Panc1 (cell line): ENCODE results near the gene PCNT. TPM values are rescaled to one million over a fixed set of nuclear protein-coding genes. Genes with fewer than 3 reads are reported as not detected.

Experiments used
- ATAC-seq: fragments of 200-7000 bp; cut with Tn5 transposase; 2 replicates; pipeline ENCODE4 v1.9.1; 2020; ENCODE audit warnings: mild to moderate bottlenecking, moderate library complexity
- BruUV-seq: library from RNA; stranded (reverse); fragments of 400-500 nt; replicated peaks from 2 replicates; lab custom pipeline; 2021; lab: Mats Ljungman, UMichigan
- CTCF ChIA-PET: fragments of 300-600 bp; sonication (Branson Sonifier 250); formaldehyde crosslinking; loops from one replicate; lab custom pipeline; 2022; ENCODE audit warnings: antibody characterized with exemption; lab: Charles Lee
- POLR2A ChIA-PET: fragments of 300-600 bp; sonication (Branson Sonifier 250); formaldehyde crosslinking; loops from one replicate; lab custom pipeline; 2022; ENCODE audit warnings: antibody characterized with exemption; lab: Charles Lee
- DNase-seq: peaks from one replicate; pipeline ENCODE4 v3.0.0-alpha.2; 2010; ENCODE audit warnings: low read depth, low spot score
- H3K27ac ChIP-seq: 2 replicates; pipeline ENCODE4 v1.5.1; 2011; ENCODE audit warnings: mild to moderate bottlenecking, low read length, inconsistent platforms
- H3K27me3 ChIP-seq: fragments of 200-500 bp; sonication (Bioruptor generic); 2 replicates; pipeline ENCODE4 v1.6.0; 2014; ENCODE audit warnings: low read length, inconsistent platforms; ENCODE audit not compliant: control insufficient read depth, insufficient read depth
- H3K36me3 ChIP-seq: fragments of 200-500 bp; sonication (Bioruptor generic); 2 replicates; pipeline ENCODE4 v1.5.1; 2014; ENCODE audit warnings: inconsistent platforms, mild to moderate bottlenecking, low read length, moderate library complexity; ENCODE audit not compliant: control insufficient read depth, insufficient read depth
- H3K4me1 ChIP-seq: 2 replicates; pipeline ENCODE4 v1.5.1; 2011; ENCODE audit warnings: inconsistent platforms, mild to moderate bottlenecking, low read length, moderate library complexity; ENCODE audit not compliant: control insufficient read depth, insufficient read depth
- H3K4me3 ChIP-seq, 2 experiments: 2 replicates each; pipeline ENCODE4 v1.5.1; 2011 to 2012; ENCODE audit warnings: low read depth in 2 of 2, low read length in 2 of 2, mild to moderate bottlenecking in 2 of 2, inconsistent platforms in 1 of 2, moderate library complexity in 1 of 2
- H3K9me3 ChIP-seq: fragments of 200-500 bp; sonication (Bioruptor generic); 2 replicates; pipeline ENCODE4 v1.5.1; 2014; ENCODE audit warnings: low read depth, mild to moderate bottlenecking, inconsistent platforms, low read length, moderate library complexity; ENCODE audit not compliant: control insufficient read depth, insufficient read depth
- POLR2AphosphoS5 ChIP-seq: IDR thresholded peaks from 2 replicates; pipeline ENCODE4 v1.6.1; 2012; ENCODE audit warnings: mild to moderate bottlenecking, low read depth, low read length, moderate library complexity
- SIN3A ChIP-seq: IDR thresholded peaks from 2 replicates; pipeline ENCODE4 v1.6.1; 2012; ENCODE audit warnings: low read depth, mild to moderate bottlenecking, low read length, moderate library complexity, borderline replicate concordance; ENCODE audit not compliant: insufficient read depth
- TCF7L2 ChIP-seq: IDR thresholded peaks from 2 replicates; pipeline ENCODE4 v1.6.1; 2011; ENCODE audit warnings: mild to moderate bottlenecking, low read depth, low read length, inconsistent platforms
- in situ Hi-C: cut with HindIII; loops from 2 replicates; pipeline ENCODE4 v1.10.0; 2016; ENCODE audit warnings: low sequenced_read_pairs, low pct_unique_long_range_greater_than_20kb
- intact Hi-C: fragments of 100-400 bp; cut with micrococcal nuclease; formaldehyde crosslinking; loops from one replicate; pipeline ENCODE4 v1.10.0; 2022; ENCODE audit not compliant: unreplicated experiment
- total RNA-seq: library from RNA; stranded (reverse); gene quantifications from one replicate; pipeline ENCODE4 v1.2.1, GENCODE V29; 2021; ENCODE audit not compliant: unreplicated experiment
- TF ChIP-seq, protein P1 (sequence below): fragments of 450-650 bp; IDR thresholded peaks from 2 replicates; pipeline ENCODE4 v1.5.1; 2017; ENCODE audit warnings: mild to moderate bottlenecking
- TF ChIP-seq, protein P2 (sequence below), 2 experiments: IDR thresholded peaks; 2 replicates each; pipeline ENCODE4 v1.6.1; 2011 to 2012; ENCODE audit warnings: low read depth in 2 of 2, control low read depth in 1 of 2, low read length in 1 of 2, mild to moderate bottlenecking in 1 of 2, moderate library complexity in 1 of 2; ENCODE audit not compliant: insufficient read depth in 1 of 2

Gene PCNT
- total RNA-seq, 1 experiment from 2014 or later, result 44.3 TPM

- CTCF ChIA-PET, result no interaction called here
- ATAC-seq (no peak), DNase-seq (no peak)
- POLR2A ChIA-PET, result no interaction called here
- Histone ChIP-seq H3K36me3 (no peaks in the 10 kb centered on the region), H3K4me1 (no peaks in the 10 kb centered on the region), H3K9me3 (no peaks in the 10 kb centered on the region), H3K27ac (no peak overlapping the region), H3K27me3 (no peaks in the 10 kb centered on the region), H3K4me3 (no peak overlapping the region)
- in situ Hi-C loops, result no loop called here
- TF ChIP-seq, protein P1, sequence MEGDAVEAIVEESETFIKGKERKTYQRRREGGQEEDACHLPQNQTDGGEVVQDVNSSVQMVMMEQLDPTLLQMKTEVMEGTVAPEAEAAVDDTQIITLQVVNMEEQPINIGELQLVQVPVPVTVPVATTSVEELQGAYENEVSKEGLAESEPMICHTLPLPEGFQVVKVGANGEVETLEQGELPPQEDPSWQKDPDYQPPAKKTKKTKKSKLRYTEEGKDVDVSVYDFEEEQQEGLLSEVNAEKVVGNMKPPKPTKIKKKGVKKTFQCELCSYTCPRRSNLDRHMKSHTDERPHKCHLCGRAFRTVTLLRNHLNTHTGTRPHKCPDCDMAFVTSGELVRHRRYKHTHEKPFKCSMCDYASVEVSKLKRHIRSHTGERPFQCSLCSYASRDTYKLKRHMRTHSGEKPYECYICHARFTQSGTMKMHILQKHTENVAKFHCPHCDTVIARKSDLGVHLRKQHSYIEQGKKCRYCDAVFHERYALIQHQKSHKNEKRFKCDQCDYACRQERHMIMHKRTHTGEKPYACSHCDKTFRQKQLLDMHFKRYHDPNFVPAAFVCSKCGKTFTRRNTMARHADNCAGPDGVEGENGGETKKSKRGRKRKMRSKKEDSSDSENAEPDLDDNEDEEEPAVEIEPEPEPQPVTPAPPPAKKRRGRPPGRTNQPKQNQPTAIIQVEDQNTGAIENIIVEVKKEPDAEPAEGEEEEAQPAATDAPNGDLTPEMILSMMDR, result no peak
- TF ChIP-seq SIN3A, result no peak
- no peak for TF ChIP-seq TCF7L2
- TF ChIP-seq, protein P2, sequence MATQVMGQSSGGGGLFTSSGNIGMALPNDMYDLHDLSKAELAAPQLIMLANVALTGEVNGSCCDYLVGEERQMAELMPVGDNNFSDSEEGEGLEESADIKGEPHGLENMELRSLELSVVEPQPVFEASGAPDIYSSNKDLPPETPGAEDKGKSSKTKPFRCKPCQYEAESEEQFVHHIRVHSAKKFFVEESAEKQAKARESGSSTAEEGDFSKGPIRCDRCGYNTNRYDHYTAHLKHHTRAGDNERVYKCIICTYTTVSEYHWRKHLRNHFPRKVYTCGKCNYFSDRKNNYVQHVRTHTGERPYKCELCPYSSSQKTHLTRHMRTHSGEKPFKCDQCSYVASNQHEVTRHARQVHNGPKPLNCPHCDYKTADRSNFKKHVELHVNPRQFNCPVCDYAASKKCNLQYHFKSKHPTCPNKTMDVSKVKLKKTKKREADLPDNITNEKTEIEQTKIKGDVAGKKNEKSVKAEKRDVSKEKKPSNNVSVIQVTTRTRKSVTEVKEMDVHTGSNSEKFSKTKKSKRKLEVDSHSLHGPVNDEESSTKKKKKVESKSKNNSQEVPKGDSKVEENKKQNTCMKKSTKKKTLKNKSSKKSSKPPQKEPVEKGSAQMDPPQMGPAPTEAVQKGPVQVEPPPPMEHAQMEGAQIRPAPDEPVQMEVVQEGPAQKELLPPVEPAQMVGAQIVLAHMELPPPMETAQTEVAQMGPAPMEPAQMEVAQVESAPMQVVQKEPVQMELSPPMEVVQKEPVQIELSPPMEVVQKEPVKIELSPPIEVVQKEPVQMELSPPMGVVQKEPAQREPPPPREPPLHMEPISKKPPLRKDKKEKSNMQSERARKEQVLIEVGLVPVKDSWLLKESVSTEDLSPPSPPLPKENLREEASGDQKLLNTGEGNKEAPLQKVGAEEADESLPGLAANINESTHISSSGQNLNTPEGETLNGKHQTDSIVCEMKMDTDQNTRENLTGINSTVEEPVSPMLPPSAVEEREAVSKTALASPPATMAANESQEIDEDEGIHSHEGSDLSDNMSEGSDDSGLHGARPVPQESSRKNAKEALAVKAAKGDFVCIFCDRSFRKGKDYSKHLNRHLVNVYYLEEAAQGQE (IDR thresholded peaks at IDR 0.05; ENCODE audit: insufficient read depth in 1 of 2, low read depth in 2 of 2, low read length in 1 of 2), result no peak
- TF ChIP-seq POLR2AphosphoS5, result no peak
- intact Hi-C loops, result no loop called here
- no TSS peak for BruUV-seq
Observed at GRCh38 chr21:46425041-46425440, 101.1 kb downstream of the PCNT start.

DNA sequence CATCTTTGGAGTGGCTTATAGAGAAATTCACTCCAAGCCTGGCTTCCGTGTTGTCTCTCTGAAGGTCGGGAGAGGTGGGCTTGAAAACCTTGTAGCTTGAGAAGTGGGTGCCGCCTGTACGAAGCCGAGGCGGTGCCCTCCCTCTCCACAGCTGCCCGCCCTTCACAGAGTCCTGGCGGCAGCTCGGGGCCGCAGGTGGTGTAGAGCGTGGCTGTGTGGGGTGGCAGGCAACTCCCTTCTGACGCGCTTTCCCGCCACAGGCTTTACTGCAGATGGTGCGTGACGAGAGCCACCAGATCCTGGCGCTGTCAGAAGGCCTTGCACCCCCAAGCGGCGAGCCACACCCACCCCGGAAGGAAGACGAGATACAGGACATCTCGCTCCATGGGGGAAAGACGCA, 101.6 kb downstream of the PCNT start:
- ATAC-seq (no peak), DNase-seq (no peak)
- intact Hi-C loops (no loop called here), in situ Hi-C loops (no loop called here)
- TF ChIP-seq SIN3A, result no peak
- TF ChIP-seq, protein P2 (IDR thresholded peaks at IDR 0.05; ENCODE audit: insufficient read depth in 1 of 2, low read depth in 2 of 2, low read length in 1 of 2), result no peak
- TF ChIP-seq, protein P1, result no peak
- TF ChIP-seq POLR2AphosphoS5, result no peak
- no peak for TF ChIP-seq TCF7L2
- CTCF ChIA-PET, result interaction anchor here (0.6 kb wide), 1 partner anchor 212 kb away, joined by 3 read pairs; no protein-coding TSS in a partner anchor
- H3K9me3 ChIP-seq, result no peaks in the 10 kb centered on the region
- POLR2A ChIA-PET, result no interaction called here
- H3K36me3 ChIP-seq, result no peaks in the 10 kb centered on the region
- H3K4me3 ChIP-seq, result no peak overlapping the region
- no peaks in the 10 kb centered on the region for H3K4me1 ChIP-seq
- H3K27me3 ChIP-seq, result no peaks in the 10 kb centered on the region
- BruUV-seq, result no TSS peak
- H3K27ac ChIP-seq, result no peak overlapping the region
